ENCODE data around the gene ABHD17C.

- no peak for TF ChIP-seq EZH2 (IDR thresholded peaks at IDR 0.05)
- no peak for TF ChIP-seq POLR2AphosphoS5 (IDR thresholded peaks at IDR 0.05; ENCODE audit: borderline replicate concordance, low read depth, low read length)
These were observed 49.5 kb upstream of the ABHD17C start for GRCh38 chr15:80645494-80646065.

Measured in SK-N-MC (cell line).